ENCODE results near the gene DMXL1.
"Not testable (repeated sequence)": the region's sequence is repeated elsewhere in the genome, so short reads cannot be mapped to it uniquely, and the experiment has no call there.

Gene DMXL1

DNA sequence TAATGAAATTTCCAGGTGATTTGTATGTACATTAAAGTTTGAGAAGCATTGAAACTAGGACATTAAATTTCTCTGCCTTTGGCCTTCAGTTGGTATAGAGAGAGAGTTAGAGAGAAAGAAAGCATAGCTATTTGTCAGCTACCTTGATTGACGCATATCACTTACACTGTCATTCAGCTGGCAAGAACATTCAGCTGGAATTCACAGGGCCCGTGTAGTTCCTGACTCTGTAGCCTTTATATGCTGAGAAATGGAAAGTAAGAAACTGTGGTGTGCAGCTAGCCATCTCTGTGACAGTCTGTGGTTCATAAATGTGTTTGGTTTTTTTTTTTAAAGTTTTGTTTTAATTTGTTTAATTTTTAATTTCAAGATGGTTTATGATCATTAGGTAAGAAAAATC is 58.9 kb downstream of the DMXL1 start:
- DNase-seq (ENCODE audit: low read depth, low spot score) = no peak

DNA sequence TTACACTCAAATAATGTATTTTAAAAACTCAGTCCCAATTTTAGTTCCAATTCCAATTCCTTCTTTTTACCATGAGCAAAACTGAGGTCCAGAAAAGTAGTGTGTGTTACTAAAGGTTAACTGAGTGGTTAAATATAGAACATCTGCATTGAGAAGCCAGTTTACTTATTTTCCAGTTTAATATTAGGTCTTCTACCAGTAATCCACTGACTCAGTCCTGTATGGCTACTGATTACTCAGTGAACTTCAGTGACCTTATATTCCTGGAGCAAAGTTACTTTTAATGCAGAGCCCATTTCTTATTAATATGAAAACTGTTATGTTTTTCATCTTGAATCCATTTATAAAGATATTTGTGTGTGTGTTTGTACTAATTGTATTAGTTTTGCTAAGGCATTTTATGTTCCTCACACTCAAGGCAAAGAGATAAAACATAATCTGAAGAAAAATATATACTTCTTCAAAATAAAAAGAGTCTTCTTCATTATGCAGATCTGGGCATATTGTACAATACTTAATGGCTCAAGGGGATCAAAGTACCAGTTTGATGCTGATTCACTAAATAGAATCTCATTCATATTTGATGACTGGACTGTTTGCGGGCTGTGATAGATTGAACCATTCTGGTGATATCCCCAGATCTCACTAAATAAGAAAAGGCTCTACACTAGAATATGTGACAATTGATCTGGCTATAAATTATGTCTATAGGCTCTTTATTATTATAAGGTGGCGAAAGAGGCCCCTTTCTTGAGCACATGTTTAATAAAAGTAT is 60.8 kb downstream of the DMXL1 start:
- no peak for DNase-seq (ENCODE audit: low read depth, low spot score)

GRCh38 chr5:119135743-119136142 is 64.9 kb downstream of the DMXL1 start:
- DNase-seq (ENCODE audit: low read depth, low spot score) = not testable (repeated sequence)

DNA sequence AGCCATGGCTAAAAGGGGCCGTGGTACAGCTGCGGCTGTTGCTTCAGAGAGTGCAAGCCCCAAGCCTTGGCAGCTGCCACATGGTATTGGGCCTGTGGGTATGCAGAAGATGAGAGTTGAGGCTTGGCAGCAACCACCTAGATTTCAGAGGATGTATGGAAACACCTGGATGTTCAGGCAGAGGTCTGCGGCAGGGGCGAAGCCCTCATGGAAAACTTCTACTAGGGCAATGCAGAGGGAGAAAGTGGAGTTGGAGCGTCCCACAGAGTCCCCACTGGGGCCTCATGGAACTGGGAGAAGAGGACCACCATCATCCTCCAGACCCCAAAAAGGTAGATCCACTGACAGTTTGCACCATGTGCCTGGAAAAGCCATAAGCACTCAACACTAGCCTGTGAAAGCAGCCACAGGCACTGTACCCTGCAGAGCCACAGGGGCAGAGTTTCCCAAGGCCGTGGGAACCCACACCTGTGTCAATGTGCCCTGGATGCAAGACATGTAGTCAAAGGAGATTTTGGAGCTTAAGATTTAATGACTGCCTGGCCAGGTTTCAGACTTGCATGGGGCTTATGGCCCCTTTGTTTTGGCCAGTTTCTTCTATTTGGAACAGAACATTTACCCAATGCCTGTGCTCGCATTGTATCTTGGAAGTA is 65.9 kb downstream of the DMXL1 start:
- DNase-seq (ENCODE audit: low read depth, low spot score) = no peak

DNA sequence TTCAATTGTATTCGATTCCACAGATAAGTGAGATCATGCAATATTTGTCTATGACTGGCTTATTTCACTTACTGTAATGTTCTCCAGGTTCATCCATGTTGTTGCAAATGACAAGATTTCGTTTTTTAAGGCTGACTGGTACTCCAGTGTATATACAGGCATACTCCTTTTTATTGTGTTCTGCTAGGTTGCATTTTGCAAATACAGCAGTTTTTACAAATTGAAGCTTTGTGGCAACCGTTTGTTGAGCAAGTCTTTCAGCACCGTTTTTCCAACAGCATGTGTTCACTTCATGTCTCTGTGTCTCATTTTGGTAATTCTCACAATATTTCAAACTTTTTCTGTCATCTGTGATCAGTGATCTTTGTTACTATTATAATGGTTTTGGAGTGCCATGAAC is 82.7 kb downstream of the DMXL1 start:
- no peak for DNase-seq (ENCODE audit: low read depth, low spot score)

DNA sequence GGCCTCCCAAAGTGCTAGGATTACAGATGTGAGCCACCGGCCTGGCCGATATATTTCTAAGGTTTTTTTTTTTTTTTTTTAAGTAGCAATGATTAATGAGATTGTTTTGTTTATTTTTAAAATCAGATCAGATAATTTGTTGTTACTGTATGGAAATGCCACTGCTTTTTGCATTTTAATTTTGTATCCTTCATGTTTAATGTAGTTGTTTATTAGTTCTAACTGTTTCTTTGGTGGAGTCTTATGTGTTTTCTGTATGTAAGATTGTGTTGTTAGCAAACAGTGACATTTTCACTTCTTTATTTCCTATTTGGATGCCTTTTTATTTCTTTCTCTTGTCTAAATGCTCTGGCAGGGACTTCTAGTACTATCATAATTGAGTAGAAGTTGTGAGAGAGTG is 87.3 kb downstream of the DMXL1 start:
- DNase-seq (ENCODE audit: low read depth, low spot score) = no peak

- no peak for DNase-seq (ENCODE audit: low read depth, low spot score)
Observed at GRCh38 chr5:119161430-119161829, 90.5 kb downstream of the DMXL1 start.

DNA sequence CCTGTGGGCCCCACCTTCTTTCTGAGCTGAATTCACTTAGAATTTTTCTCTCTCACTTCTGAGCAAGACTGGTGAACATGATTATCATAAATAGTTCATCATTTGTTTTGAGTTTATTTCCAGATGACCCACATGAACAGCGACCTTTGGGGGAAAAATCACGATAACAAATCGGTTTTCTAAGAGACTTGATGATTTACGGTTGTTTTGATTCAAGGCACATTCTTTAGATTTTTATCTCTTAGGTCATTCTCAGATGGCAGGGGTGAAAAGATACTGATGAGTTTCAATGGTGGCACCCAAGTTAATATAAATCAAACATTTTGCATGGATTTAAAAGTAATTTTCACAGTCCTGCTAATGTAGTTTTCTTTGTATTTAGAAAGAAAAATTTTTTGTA is 95.1 kb downstream of the DMXL1 start:
- no peak for DNase-seq (ENCODE audit: low read depth, low spot score)

GRCh38 chr5:119168401-119168800 is 97.5 kb downstream of the DMXL1 start:
- DNase-seq (ENCODE audit: low read depth, low spot score) = no peak

DNA sequence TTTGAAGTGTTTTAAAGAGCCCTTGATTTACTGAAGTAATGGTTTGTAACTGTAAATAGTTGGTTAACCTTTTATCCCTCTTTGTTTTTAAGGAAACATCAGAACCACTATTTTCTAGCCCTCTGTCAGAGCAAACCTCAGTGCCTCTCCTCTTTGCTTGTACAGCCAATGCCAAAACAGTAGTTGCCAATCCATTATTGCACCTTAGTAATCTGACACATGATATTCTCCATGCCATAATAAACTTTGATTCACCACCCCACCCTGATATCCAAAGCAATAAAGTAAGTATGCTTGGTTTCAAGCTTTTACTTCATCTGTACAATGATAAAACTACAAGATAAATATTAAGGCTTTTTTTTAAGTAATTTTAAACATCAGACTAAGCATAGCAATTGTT is 100.8 kb downstream of the DMXL1 start:
- no peak for DNase-seq (ENCODE audit: low read depth, low spot score)

DNA sequence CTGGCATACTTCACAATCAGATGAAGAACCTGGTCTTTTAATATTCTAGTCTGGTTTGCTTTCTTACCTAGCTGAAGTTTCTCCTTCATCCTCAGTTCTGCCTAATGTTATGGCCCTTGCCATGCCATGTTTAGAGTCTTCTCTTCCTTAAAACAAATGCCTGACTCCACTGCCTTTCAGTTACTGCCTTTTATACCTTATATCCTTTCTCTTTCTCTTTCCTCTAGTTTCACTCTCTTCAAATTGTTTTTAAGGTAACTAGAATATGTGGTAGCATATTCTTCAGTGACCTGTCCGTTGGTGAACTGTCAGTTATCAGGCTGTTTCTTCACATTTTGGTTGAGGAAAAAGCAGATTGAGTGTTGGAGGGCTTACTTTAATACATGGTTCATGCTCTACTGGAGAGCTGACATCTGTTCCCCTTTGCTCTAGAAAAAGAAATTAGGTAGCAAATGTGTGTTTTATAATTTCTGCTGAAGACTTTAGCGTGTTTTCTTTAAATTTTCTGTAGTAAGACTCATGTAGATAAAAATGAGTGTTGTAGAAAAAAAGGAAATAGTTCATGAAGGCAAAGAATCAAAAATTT is 103.8 kb downstream of the DMXL1 start:
- no peak for DNase-seq (ENCODE audit: low read depth, low spot score)

GRCh38 chr5:119176785-119177184 is 105.9 kb downstream of the DMXL1 start:
- DNase-seq (ENCODE audit: low read depth, low spot score) = no peak

- no peak for DNase-seq (ENCODE audit: low read depth, low spot score)
Observed at GRCh38 chr5:119177226-119177625, 106.3 kb downstream of the DMXL1 start.

GRCh38 chr5:119178435-119178834 is 107.5 kb downstream of the DMXL1 start:
- no peak for DNase-seq (ENCODE audit: low read depth, low spot score)

- no peak for DNase-seq (ENCODE audit: low read depth, low spot score)
Observed at GRCh38 chr5:119179857-119180641, 109.2 kb downstream of the DMXL1 start.

DNA sequence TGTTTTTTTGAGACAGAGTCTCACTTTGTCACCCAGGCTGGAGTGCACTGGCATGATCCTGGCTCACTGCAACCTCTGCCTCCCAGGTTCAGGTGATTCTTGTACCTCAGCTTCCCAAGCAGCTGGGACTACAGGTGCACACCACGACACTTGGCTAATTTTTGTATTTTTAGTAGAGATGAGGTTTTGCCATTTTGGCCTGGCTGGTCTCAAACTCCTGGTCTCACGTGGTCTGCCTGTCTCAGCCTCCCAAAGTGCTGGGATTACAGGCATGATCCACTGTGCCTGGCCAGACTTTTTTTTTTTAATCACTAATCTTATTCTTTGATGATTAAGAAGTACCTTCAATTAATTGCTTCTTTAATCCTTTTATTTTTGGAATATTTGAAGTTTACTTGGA is 114.6 kb downstream of the DMXL1 start:
- DNase-seq (ENCODE audit: low read depth, low spot score) = not testable (repeated sequence)

DNA sequence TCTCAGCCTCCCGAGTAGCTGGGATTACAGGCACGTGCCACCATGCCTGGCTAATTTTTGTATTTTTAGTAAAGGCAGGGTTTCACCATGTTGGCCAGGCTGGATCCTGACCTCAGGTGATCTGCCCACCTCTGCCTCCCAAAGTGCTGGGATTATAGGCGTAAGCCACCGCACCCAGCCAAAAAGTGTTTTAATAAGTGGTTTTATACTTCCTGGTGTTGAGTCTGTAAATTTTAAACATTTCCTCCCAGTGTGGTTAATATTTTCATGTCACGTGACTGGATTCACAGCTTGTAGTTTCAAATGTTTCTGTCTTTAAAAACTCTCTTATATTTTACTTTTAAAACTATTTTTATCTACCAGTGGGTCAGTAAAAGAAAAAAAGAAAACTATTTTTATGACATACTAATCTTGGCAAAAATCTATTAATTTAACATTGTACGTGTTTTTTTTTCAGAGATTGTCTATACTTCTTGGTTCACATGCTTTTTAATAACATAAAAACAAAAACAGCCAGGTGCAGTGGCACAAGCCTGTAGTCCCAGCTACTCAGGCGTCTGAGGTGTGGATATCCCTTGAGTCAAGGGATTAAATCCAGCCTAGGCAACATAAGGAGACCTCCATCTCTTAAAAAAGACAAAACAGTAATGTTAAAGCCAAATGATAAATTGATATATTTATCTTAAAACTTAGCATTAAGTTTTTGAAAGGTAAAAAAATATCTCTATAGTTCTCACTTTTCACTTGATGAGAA is 117.1 kb downstream of the DMXL1 start:
- no peak for DNase-seq (ENCODE audit: low read depth, low spot score)

- no peak for DNase-seq (ENCODE audit: low read depth, low spot score)
Observed at GRCh38 chr5:119190470-119191095, 119.7 kb downstream of the DMXL1 start.

DNA sequence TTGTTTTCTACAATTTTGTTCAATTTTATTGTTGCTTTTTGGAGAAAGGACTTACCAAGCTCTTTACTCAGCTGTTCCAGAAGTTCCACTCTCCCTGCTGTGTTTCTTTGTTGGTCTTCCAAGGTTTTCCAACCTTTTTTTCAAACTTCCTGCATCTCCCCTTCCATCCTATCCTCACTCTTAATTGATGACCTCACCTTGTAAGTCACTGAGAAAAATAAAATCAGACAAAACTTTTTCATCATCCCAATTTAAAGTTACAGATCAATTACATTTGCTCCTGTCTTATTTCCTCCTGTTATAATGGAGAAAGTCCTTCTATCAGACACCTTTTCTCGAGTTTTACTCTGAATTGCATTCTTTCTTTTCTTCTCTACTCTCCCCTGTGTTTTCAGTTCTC is 121.1 kb downstream of the DMXL1 start:
- DNase-seq (ENCODE audit: low read depth, low spot score) = no peak

- DNase-seq (ENCODE audit: low read depth, low spot score) = no peak
Observed at GRCh38 chr5:119200795-119201194, 129.9 kb downstream of the DMXL1 start.

DNA sequence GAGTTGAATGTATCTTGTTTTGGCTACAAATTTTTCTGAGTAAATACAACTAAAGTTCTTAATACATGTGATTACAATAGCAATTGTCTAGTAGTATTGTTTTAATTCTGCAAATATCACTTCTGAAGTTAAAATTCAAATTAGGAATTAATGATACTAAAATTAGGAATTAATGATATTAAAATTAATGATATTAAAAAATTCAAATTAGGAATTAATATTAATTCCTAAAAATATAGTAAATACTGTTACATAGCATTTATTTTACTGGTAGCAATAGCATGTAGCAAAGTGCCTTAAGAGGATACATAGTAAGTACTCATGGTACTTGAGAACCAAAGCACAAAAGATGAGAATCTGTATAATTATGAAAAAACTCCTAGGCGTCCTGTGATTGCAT is 136.2 kb downstream of the DMXL1 start:
- DNase-seq (ENCODE audit: low read depth, low spot score) = no peak
